ENCODE results near the gene SLC26A5.

SLC26A5 gene

DNA sequence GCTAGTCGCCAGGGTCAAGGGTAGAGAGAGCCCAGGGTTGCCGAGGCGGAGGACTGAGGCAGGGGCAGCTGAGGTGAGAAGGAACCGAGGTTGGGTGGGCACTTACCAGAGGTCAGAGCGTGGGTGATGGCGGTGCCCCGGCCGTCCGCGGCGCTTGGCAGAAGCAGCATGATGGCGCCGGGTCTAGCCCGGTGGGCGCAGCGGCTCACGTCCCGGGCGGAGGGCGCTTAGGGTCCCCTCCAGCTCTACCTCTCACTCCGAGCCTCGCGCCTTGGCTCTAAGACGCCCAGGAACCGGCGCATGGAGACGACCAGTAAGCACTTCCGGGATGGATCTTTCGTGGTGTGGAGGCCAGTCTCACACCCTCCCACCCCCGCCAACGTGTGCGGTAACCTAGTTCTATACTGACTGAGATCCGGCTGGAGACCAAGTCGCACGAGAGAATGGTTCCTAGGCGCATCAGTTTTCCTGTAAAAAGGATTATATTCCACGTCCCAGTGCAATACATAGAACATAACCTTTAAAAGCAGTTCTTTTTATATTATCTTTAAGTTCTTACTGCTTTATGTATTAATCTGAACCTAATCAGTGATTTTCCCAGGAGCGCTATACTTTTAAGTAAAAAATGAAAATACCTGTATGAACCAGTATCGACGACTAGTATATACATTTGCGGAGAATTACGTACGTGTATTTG lies 101.4 kb downstream of the SLC26A5 start, which contains the start of gene DNAJC2:
TSS of gene DNAJC2 (minus strand) at position 315 of the 697 bp plus-strand sequence. CDS start at position 170, 145 bp downstream.
- DNase-seq = peak; percentile 92

DNA sequence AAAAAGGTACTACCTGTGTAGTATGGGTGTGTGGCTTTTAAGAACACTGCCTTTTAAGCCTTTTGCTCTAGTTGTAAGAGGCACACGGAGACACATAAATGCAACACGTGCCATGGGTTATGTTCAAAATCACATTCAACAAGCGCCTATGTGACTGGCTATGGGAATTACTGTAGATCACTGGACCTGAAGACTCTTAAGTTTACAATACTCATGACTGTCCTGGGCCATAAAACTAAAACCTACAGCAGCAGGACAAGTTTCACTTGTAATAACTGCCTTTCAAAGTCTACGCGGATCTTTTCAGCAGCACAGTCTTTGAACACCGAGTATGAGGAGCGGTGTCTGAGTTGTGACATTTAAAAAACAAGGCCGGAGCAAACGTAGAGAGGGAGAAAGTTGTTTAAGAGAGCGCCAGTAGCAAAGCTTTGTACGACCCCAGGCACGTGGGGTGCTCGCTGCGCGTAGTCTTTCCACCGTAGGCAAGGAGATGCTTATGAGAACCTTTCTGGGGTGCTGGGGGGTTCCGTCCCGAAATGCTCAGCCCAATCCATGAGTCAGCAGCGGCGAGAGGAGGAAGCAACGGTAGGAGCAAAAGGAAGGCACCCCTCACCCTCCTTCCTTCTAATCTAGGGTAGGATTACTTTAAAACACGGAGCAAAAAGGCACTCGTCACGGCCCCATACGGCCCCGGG lies 102.1 kb downstream of the SLC26A5 start:
- no peak for DNase-seq

DNA sequence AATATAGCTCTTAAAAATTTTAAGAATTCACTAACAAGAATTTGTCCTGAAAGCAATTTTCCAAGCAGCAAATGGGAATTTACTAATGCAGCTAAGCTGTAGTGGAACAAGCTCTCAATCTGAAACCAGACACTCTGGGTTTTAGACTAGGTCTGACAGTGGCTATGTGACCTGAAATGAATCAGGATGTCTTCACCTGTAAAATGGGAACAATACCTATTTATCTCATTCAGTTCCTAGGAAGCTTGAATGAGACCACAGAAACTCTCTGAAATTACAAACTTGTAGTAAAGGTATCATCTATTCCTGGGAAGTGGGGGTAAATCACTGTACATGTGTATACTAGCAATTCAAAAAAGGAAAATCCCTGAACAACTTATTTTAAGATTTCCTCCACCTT lies 102.7 kb downstream of the SLC26A5 start:
- DNase-seq = no peak

DNA sequence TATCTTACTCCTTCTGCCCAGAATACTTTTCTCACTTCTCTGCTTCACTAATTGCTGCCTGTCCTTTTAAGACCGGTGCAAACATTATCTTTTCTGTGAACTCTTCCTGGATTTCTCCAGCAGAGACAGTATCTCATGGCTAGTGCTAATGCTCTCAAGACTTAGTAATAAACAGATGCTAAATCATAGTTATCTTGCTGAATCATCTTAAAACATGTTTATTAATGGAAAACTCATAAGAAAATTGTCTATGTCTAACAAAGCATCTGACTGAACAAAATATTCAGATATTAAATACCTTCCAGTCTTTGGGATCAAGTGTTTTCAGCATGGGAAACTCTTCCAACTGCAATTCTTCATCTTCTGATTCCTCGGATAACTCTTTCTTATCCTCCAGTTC lies 104.5 kb downstream of the SLC26A5 start:
- no peak for DNase-seq

DNA sequence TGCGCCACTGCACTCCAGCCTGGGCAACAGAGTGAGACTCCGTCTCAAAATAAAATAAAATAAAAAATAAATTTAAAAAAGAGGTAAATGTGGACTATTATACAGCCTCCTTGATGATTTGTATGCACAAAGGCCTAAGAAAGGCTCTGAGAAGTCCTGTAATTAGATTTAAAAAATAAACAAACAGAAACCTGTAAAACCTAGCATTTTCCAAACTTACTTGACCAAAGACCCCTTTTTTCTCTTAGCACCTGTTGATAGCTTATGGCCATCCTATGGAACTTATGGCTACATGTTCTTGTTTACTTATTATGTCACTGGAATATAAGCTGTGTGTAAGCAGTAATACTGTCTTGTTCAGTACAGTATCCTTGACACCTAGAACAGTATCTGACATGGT lies 107.1 kb downstream of the SLC26A5 start:
- DNase-seq = no peak

DNA sequence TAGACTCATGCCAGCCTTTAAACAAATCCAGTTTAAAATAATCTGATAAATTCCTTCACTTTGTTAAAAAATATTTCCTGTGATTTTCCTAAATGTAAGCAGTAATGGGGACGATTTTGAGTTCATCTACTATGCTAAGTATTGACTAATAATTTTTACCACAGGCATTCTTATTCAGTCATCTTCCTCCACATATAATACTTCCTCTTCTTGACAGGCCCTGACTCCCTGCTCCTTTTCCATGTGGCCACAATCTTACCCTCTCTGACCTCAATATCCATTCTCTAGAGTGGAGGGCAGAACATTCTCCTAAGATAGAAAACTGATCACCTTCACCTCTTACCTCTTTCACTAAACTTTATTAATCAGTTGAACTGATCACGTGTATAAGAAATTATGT lies 109.2 kb downstream of the SLC26A5 start:
- no peak for DNase-seq

DNA sequence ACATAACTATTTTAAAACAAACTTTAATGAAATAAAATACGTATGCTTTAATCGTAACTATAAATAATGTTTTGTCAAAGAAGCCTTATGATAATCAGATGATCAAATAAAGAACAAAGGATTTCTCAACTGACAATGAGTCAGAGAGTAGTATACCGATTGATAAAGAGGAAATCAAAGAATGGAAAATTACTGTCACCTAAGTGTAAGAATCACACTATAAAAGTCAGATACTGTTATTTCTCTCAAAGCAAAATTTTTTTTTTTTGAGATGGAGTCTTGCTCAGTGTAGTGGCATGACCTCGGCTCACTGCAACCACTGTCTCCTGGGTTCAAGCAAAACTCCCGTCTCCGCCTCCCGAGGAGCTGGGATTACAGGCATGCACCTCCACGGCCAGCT lies 120.3 kb downstream of the SLC26A5 start:
- no peak for DNase-seq

All from NCI-H2171 (cell line).